WI38 (cell line): ENCODE measurements around the gene CREB3L1.
A peak's percentile ranks its signal among the peaks of the same experiment; 100 is the strongest.

Source experiments
- H3K4me3 ChIP-seq: 2 replicates; pipeline ENCODE4 v1.5.1; 2011; ENCODE audit warnings: low read depth, mild to moderate bottlenecking, control low read depth, low read length
- TF ChIP-seq, protein P1 (sequence below): IDR thresholded peaks from 2 replicates; pipeline ENCODE4 v1.5.1; 2012; ENCODE audit warnings: low read depth, mild to moderate bottlenecking, control low read depth, low read length

CREB3L1 gene

DNA sequence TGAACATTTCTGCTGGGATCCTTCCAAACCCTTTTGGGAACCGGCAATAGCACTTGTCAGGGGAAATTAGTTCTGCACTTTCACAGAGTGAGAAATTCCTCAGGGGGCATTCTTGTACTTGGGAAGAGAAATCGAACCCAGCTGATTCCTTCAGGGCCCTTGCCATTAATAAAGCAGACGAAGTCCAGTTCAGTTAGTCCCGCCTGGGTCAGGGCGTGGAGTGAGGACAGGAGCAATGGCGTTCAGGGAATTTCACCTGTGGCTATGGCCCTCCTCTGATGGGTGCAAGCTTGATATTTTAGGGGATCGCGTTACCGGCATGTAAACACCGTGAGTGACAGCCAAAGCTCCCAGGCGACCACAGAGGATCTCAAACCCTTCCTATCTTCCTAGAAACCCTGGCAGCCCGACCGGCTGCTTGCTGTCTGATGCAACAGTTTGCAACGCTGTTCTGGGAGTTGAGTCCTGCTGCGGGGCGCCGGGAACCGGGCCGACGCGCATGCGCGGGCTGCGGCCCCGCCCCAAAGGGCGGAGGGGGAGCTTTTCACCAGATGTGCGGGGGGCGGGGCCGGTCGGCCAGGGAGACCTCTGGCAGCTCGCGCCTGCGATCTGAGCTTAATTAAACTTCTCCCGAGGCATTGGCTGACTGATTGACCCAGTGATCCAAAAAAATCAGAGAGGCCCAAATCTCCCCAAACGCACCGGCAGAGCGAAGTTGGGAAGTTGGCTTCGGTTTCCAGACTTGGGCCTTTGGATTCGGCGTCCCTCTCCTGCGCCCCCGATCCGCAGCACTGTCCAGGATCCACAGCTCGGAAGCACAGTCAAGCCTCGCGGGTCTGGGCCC, 34.3 kb upstream of the CREB3L1 start:
- TF ChIP-seq, protein P1, sequence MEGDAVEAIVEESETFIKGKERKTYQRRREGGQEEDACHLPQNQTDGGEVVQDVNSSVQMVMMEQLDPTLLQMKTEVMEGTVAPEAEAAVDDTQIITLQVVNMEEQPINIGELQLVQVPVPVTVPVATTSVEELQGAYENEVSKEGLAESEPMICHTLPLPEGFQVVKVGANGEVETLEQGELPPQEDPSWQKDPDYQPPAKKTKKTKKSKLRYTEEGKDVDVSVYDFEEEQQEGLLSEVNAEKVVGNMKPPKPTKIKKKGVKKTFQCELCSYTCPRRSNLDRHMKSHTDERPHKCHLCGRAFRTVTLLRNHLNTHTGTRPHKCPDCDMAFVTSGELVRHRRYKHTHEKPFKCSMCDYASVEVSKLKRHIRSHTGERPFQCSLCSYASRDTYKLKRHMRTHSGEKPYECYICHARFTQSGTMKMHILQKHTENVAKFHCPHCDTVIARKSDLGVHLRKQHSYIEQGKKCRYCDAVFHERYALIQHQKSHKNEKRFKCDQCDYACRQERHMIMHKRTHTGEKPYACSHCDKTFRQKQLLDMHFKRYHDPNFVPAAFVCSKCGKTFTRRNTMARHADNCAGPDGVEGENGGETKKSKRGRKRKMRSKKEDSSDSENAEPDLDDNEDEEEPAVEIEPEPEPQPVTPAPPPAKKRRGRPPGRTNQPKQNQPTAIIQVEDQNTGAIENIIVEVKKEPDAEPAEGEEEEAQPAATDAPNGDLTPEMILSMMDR, result no peak
- peak overlapping the region; percentile 58 for H3K4me3 ChIP-seq

DNA sequence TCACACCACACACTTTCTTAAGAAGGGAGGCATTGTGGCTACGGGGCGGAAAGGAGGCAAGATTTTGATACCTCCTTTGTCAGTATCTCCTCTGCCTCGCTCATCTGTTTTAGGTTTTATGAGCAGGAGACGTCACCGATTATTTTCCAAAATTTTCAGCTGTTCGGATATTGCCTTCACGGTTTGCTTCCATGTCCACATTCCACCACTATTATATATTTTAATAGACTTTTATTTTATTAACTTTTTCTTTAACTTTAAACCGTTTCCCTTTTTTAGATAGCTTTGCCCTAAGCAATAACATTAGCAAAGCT, 33.7 kb upstream of the CREB3L1 start:
- H3K4me3 ChIP-seq, result peak overlapping the region; percentile 58
- TF ChIP-seq, protein P1, result no peak

DNA sequence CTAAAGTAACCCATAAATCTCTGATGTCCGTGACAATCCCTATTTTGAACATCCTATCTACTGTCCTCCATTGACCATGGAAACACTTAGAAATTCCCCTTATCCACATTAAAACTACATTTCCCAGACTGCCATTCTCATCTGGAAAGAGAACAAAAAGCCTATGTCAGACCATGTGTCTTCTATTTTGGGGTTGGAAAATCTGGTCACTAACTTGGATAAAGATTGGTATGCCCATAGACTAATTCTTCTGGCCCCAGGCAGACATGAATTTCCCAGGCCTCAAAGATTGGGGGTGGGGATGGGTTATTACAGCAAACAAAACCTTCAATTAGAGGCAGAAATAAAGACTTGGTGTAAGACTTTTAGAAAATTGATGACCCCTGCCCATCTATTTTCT, 30.9 kb upstream of the CREB3L1 start:
- no peak overlapping the region for H3K4me3 ChIP-seq
- TF ChIP-seq, protein P1, result no peak

DNA sequence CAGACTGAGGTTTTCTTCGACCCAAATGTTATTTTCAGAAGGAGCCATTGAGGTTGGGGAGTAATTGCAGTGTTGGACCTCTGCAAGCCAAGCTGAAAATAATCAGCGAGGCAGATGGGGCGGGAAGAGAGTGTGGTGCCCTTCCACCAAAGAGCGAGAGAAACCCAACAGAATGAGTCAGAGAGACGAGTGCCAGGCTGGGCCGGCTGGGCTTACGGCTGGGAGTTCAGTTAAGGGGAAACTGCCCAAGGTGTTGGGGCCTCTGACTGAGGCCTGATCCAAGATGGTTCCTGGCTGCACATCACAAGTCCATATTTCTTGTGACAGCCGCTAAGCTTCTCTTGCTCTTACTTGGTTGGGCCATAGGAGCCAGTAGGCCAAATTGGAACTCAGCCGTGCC, 30.4 kb upstream of the CREB3L1 start:
- TF ChIP-seq, protein P1, result no peak
- no peak overlapping the region for H3K4me3 ChIP-seq

DNA sequence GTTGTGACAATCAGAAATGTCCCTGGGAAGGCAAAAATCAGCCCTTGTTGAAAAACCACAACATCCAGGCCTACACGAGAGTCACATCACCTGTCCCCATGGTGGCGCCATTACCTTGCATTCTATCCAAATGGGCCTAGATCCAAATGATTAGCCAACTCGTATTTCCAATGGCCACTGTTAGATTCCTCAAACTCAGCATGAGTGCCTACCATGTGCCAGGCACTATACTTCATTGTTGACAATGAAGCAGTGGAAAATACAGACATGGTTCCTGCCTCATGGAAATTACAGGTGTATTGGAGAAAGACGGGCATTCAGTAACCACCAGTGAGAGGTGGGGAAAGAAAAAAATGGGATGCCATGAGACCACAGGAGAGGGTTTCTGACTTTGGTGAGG, 29.8 kb upstream of the CREB3L1 start:
- TF ChIP-seq, protein P1, result no peak
- H3K4me3 ChIP-seq, result no peak overlapping the region

DNA sequence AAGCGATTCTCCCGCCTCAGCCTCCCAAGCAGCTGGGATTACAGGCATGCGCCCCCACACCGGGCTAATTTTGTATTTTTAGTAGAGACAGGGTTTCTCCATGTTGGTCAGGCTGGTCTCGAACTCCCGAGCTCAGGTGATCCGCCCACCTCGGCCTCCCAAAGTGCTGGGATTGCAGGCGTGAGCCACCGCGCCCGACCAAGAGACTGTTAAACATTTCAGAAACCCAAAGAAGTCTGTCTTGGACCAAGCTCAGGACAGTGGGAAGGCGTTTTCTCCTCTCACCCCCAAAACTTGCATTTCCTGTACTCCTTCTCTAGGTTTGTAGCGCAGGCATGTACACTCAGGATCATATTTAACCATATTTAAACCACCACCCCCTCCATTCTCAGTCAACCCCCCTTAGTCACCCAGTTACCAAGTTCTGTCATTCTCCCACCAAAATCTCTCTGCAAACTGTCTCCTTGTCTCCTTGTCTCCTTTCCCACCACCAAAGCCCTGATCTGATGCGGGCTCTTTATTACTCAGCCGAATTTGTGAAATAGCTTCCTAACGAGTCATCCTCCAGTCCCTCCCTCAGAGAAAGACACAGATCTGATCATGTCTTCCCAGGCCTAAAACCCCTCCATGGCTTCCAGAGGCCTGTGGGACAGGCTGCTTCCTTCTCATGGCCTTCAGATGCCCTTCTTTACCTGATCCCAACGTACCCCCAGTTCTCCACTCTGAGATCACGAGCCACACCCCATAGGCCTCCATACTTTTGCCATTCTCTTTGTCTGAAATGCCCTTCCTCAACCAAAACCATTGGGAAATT, 29.0 kb upstream of the CREB3L1 start:
- TF ChIP-seq, protein P1, result no peak
- H3K4me3 ChIP-seq, result no peak overlapping the region
